SU-DHL-6 (cell line): ENCODE measurements around the gene WDR4.

Source experiments
- CTCF ChIP-seq: fragments of 200-600 bp; sonication (generic); IDR thresholded peaks from one replicate; pipeline ENCODE4 v1.5.1; 2017; ENCODE audit warnings: antibody characterized with exemption, mild to moderate bottlenecking, low read length, moderate library complexity; ENCODE audit not compliant: insufficient read depth, poor library complexity, severe bottlenecking
- EZH2phosphoT487 ChIP-seq: fragments of 200-600 bp; sonication (generic), shearing (Covaris generic); conservative IDR thresholded peaks from 2 replicates; pipeline ENCODE4 v1.6.1; 2018; ENCODE audit warnings: mild to moderate bottlenecking, antibody characterized with exemption, low read length, moderate library complexity, mixed read lengths

- TF ChIP-seq CTCF: no peak
- no peak for TF ChIP-seq EZH2phosphoT487
Observed at GRCh38 chr21:42853621-42854020, 25.7 kb downstream of the WDR4 start.
